ENCODE results near the gene KRTAP10-4.
"Not testable (repeated sequence)": the region's sequence is repeated elsewhere in the genome, so short reads cannot be mapped to it uniquely, and the experiment has no call there.

KRTAP10-4 gene

DNA sequence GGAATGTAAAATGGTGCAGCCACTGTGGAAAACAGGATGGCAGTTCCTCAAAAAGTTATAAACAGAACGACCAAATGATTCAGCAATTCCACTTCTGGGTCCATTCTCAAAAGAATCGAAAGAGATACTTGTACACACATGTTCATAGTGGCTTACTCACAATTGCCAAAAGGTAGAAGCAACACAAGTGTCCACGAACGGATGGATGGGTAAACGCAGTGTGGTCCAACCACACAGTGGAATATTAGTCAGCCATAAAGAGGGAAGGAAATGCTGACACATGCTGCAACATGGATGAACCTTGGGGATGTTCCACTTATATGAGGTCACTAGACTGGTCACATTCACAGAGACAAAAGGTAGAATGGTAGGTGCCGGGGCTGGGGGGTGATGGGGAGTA, 38.8 kb upstream of the KRTAP10-4 start:
- DNase-seq (ENCODE audit: low read depth in 2 of 2), result no peak

DNA sequence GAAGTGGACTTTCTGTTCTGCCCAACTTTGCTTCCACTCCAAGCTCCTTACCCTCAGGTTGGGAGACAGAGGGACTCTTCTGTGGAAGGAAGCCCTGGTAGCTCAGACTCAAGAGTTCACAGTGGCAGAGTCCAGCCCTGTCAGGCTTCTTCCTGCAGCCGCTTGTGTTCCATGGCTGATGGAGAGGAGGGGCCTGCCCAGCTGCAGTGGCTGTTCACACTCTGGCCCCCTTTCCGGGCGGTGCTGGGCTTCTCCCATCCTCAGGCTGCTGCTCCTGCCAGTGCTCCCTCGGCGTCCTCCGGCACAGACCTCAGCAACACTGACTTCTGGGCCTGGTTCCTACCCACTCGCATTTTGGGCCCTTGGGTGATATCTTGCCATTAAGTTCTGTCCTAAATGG, 37.6 kb upstream of the KRTAP10-4 start:
- DNase-seq (ENCODE audit: low read depth in 2 of 2), result no peak

DNA sequence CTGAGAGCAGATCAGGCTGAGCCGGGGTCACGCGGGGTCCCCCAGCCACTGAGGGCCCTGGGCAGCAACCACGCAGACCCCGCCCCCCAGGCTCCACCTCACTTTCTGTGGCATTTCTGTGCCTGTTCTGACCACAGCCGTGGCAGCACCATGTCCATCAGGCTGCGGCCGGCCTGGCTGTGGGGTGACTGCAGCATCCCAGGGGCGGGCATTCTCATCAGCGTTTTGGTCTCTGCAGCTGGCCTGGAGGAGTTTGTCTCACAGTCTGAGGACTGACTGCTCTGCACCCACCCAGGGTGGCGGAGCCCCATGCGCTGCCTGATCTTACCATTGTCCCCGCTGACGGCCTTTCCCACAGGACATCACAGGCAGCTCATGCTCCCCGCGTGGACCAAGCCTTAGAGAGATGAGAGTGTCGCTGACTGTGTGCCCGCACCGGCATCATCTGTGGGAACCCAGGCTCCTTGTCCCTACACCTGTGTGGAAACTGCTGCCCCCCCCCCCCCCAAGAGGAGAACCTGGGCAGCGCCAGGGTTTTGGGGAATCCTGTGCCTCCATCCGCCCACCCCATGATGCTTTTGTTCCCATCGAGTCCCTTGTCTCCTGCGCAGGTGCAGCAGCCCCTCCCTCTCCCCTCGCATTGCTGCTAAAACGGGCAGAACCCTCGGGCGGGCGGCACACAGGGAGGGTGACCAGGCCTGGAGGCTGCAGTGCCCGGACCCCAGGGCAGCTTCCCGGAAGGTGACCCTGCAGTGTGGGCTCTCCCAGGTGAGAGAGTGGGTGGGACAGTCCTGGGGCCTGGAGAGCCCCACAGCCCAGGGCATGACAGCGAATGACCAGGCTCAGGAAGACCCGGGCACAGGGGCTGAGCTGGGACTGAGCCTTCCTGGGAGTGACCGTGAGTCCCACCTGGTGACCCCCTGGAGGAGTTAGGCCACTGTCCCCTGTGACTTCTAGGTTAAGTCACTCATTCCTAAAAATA, 35.3 kb upstream of the KRTAP10-4 start:
- DNase-seq (ENCODE audit: low read depth in 2 of 2), result no peak

DNA sequence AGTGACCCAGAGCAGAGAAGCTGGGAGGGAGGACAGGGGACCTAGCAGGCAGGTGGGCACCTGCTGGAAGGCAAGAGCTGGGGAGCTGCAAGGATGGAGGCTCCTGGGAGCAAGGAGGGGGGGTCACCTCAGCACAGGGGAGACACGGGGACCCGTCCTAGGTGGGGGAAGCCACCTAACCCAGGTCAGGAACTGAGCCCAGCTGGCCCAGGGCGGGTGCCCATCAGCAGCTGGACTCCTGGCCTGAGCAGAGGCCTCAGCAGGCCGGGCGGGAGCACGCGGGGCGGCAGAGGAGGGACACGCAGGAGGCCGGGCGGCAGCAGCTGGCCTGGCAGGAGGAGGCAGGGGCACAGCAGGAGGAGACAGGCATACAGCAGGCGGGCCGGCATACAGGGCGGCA, 34.5 kb upstream of the KRTAP10-4 start:
- no peak for DNase-seq (ENCODE audit: low read depth in 2 of 2)

DNA sequence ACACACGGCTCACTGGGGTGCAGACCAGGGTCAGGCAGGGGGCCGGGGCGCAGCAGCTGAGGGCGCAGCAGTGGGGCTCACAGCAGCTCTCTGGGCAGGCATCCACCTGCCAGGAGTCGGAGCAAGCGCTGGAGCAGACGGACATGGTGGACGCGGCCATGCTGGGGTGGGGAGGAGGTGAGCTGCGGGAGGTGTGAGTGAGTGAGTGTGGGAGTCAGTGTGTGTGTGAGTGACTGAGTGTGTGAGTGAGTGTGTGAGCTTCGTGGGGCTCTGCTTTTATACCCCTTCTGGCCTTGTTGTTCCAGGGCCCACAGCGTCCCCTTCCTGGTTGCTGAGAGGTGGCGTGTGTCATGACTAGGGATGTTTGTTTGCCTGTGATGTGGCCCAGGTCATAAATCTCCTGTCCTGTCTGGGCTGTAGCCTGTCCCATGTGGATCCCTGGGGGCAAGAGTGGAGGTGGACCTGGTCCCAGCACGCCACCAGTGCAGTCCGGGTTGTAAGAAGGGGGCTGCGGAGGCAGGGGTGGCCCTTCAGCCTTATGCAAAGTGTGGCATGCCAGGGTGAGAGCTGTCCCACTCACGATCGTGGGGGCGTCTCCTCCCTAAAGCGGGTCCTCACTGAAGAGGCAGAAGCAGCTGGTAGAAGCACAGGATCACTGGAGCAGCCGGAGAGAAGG, 33.4 kb upstream of the KRTAP10-4 start, which contains the start of gene KRTAP10-1:
TSS of gene KRTAP10-1 (minus strand) at position 205 of the 676 bp plus-strand sequence. CDS start at position 160, 45 bp downstream.
- no peak for DNase-seq (ENCODE audit: low read depth in 2 of 2)

DNA sequence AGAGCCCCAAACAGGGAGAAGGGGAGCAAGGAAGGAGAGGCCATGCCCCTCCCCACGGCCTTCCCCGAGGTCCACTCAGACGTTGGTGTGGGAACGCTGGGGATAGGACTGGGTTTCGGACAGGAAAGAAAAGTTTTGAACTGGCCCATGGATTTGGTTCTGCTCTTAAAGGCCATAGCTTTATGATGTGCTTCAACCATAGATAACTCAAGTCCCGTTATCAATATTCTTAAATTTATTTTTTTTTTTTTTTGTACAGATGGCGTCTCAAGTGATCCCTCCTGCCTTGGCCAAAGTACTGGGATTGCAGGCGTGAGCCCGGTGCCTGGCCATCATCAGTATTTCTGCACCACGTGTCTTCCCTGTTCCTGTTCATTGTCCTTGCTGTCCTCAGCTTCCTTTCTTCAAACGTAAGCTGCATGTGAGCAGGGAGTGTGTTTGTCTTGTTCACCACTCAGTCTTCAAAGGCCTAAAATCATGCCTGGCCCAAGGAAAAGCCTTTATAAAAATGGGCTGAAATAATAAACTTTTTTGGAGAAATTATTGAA, 32.7 kb upstream of the KRTAP10-4 start:
- DNase-seq (ENCODE audit: low read depth in 2 of 2), result no peak

DNA sequence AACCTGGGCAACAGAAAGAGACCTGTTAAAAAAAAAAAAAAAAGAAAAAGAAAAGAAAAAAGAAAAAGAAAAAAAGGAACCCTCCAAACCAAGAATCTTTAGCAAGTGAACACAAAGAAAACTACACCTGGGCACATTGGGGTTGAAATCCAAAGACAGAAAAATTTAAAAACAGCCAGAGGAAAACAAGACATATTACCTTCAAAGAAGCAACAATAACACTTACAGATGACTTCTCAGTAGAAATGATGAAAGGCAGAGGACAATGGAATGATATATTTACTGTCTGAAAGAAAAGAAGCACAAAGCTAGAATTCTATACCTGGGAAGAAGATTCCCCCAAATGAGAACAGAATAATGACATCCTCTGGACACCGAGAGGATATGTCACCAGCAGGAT, 30.8 kb upstream of the KRTAP10-4 start:
- DNase-seq (ENCODE audit: low read depth in 2 of 2), result no peak

DNA sequence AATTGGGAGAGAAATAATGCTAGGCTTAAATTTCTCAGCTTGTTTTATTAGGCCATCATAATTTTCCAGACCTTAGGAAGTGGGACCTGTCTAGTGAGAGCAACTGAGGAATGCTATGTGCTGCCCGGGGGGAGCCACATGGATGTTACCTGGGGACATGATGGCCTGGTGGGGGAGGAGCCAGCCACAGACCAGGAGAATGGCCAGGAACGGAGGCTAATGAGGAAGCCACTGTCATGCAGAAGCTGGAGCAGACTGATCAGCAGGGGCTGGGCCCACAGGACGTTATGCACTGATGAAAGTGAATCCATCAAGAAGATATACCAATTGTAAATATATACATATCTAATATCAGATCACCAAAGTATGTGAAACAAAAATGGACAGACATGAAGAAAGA, 29.0 kb upstream of the KRTAP10-4 start:
- no peak for DNase-seq (ENCODE audit: low read depth in 2 of 2)

DNA sequence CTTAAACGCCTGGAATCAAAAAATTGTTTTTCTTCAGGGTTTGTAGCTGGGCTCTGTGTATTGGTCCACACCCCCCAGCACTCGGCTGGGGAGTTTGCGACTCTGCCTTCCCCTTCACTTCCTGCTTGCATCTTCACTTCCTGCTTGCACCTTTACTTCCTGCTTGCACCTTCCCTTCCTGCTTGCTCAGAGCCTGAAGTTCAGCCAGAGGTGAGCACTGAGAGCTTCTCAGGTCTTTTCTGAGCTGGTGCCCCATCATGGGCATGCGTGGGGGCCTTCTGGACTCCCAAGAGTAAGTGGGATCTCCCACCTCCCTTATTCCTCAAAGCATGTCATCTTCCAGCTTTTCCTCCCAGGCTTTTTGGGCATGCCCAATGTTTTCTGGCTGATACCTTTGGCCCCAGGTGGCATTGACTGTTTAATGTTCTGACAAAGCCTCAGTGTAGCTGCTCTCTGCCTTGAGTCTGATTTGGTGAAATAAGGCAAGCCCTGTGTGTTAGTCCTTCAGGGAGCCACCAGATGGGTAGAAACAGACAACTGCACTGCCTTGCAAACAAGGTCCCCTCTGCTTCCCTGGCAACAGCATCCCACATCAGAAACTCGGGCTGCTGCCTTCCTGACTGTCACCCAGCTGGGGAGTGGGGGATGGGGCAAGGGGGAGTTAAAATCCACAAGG, 25.7 kb upstream of the KRTAP10-4 start:
- DNase-seq (ENCODE audit: low read depth in 2 of 2), result no peak

DNA sequence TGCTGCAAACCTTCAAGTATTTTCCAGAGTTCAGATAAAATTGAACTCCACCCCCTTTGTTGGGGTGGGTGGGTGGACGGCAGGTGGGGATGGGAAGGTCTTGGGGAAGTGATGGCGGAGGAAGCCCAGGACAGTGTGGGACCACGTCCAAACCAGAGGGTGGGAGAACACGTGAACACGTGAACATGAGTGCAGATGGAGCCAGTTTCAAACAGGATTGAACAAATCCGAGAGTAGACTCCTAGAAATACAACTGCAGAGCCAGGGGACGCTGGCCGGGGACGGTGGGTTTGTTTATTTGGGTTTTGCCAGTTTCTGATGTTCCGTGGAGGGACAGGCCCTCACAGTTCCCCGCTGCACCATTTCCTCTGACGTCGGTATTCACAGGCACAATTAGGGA, 25.1 kb upstream of the KRTAP10-4 start:
- no peak for DNase-seq (ENCODE audit: low read depth in 2 of 2)

DNA sequence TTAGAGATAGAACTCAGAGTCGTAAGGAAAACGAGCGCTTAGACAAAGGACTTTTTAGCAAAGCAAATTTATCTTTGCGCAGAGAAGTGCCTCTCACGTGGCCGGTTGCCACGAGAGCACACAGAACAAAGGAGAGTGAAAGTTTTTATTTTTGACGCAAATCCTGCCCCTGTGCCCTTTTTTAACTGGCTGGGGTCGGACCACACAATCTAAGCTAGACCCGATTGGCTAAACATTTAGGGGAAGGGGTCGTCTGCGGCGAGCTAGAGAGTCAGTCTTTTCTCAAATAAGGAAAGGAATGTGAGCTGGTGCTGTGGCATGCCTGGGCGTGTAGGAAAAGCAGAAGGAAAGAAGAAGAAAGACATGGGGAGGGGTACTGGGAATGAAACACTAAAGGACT, 24.6 kb upstream of the KRTAP10-4 start:
- no peak for DNase-seq (ENCODE audit: low read depth in 2 of 2)

DNA sequence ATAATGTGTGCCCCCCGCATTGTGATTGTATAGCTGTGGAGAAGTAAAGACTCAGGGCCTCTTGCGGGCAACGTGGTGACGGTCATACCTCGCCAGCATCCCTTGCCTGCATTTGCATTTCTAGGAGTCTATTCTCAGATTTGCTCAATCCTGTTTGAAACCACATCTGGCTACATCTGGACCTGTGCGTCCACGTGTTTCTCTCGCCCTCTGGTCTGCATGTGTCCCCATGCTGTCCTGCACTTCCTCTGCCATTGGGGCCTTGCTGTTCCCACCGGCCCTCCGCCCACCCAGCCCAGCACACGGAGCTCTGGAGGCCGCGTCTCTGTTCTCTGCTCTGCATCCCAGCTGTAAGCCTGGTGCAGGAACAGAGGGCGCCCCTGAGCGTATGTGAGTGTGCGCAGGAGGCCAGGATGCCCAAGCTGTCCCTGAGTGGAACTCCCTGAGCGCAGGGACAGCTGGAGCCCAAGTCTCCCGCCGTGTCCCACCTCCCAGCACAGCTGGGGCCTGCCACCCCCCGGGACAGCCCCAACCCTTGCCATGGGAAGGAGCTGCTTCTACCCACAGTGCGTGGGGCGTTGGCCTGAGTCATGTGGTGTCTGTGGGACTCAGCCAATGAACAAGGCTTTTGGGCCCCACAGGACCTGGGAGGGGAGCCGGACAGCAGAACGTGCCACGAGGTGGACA, 23.9 kb upstream of the KRTAP10-4 start:
- no peak for DNase-seq (ENCODE audit: low read depth in 2 of 2)

DNA sequence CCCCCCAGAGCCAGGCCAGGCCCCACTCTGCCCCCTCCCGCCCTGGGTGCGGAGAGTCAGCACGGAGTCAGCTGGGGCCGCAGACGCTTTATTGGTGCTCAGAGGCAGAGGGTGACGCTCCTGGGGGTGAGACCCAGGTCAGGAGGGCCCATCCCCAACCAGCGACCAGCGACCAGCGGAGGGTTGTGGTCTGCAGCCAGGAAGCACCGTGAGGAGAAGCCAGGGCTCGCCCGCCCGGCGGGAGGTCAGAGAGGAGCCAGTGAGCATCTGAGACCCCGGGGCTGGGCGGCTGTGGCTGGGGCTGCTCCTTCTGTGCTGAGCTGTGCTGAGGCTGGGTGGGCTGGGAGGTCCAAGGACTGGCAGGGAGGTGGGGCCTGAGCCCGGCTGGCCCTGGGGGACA, 23.2 kb upstream of the KRTAP10-4 start:
- not testable (repeated sequence) for DNase-seq (ENCODE audit: low read depth in 2 of 2)

DNA sequence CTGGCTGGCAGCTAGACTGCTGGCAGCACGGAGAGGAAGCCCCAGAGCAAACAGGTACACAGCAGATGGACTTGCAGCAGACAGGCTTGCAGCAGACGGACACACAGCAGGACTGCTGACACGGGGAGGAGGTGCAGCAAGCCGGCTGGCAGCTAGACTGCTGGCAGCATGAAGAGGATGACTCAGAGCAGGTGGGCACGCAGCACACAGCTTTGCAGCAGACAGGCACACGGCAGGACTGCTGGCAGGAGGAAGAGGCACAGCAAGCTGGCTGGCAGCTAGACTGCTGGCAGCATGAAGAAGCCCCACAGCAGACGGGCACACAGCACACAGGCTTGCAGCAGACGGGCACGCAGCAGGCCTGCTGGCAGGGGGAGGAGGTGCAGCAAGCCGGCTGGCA, 22.7 kb upstream of the KRTAP10-4 start:
- DNase-seq (ENCODE audit: low read depth in 2 of 2), result no peak

DNA sequence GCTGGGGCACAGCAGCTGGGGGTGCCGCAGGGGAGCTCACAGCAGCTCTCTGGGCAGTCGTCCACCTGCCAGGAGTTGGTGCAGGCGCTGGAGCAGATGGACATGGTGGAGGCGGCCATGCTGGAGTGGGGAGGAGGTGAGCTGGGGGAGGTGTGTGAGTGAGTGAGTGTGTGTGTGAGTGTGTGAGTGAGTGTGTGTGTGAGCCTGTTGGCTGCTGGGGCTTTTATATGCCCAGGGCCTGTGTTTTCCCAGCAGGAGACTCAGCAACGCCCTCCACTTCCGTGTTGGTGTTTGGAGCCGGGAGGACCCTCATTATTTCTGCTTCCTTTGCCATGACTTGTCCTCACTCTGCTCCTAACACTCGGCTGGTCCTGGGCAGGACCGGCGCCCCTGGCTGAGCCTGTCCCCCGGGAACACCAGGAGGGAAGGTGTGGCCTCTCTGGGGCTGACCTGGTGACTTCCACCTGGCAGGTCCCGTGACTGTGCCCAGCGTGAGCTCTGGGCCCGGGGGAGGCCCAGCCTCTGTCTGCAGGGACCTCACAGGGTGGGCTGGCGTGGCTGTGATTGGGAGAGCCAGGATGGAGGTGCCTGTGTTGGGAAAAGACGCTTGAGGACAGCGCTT, 22.1 kb upstream of the KRTAP10-4 start, which contains the start of gene KRTAP10-2:
TSS of gene KRTAP10-2 (minus strand) at position 166 of the 622 bp plus-strand sequence. CDS start at position 119, 47 bp downstream.
- DNase-seq (ENCODE audit: low read depth in 2 of 2), result no peak

DNA sequence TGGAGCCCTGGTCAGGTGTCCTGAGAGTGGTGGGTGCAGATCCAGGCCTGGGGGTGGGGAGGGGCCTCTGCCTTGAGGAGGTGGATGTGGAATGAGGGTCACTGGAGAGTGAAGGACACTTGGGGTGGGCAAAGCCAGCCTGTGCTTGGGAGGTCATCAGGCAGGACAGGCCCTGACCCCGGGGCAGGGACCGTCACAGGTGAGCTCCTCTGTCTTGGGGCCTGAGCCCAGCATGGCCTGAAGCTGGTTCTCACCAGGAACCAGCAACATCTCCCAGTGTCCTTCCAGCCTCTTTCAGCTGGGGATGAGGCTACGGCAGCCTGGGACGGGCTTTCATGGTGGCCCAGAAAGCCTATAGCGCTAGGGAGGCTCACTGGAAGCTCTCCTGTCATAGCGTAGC, 21.4 kb upstream of the KRTAP10-4 start:
- DNase-seq (ENCODE audit: low read depth in 2 of 2), result no peak

DNA sequence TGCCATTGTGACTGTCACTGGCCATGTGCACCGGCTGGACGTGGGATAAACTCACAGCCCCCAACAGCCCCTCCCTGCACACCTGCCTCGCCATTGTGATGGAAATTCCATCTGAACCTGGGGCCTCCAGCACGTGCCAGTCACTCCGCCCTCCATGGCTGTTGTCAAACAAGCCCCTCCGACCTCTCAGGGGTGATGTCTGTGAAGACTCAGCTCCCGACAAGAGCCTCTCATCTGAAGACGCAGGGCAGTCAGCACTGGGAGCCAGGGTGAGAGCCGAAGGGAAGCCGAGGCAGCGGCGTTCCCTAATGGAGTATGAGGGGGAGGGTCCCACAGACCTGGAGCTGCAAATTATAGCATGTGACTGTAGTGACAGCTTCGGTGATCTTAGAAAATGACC, 20.8 kb upstream of the KRTAP10-4 start:
- no peak for DNase-seq (ENCODE audit: low read depth in 2 of 2)

DNA sequence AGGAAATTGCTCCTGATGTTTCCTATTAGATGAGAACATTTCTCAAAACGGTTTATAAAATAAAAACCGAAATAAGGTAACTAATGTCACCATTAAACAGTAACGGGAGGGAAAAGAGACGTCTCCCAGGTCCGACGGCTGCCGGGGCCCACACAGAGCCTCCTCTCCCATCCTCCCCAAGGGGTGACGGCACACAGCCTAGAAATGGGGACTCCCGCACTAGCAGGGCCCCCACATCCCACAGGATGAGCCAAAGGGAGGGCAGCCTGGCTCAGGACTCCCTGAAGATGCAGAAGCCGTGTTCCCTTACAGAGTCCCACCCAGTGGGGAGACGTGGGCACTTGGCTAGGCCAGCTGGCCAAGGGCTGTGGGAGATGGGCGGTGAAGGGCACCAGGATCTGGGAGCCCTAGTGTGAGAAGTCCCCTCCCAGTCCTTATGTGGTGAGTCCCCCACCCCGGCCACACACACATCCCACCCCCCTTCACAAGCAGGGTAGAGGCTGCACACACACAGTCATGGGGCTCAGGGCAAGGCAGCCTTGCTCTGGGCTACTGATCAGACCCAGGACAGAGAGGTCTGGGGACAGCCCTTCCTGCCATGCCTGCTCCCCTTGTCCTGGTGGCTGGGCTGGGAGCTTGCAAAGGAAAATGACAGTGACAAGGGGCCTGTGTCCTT, 18.2 kb upstream of the KRTAP10-4 start:
- no peak for DNase-seq (ENCODE audit: low read depth in 2 of 2)

DNA sequence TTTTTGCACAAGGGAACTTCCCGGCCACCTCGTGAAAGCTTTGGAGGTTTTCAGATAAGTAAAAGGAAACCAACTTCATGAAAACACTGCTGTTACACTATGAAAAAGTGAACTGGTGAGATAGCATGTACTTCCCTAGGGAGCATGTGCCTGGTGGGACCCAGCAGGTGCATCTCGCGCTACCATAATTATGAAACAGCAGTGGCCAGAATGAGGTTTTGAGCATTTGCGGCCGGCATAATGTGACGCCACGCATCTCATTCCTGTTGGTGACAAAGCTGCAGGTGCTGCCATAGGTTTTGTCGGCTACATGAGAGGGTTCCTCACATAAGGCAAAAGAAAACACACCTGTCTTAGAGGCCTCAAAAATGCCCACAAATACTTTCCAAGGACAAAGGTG, 16.6 kb upstream of the KRTAP10-4 start:
- no peak for DNase-seq (ENCODE audit: low read depth in 2 of 2)
